ENCODE measurements around the gene AP2B1.

AP2B1 gene

DNA sequence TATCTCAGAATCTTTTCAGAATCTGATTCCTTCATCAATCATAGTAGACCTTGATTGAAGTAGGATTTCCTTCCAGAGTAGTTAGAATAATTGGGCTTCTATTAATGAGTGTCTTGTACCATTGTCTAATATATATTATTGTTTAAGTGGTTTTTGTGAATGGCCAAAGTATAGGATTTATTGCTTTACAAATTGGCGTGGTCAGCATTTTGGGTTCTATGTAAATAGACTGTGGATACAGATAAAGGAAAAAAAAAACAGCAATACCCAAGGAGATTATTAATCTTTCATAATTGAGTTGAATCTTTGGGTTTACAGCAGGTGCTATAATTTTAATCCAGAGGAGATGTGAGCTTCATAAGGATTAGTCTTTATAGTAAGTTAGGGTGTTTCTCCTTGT lies 64.3 kb downstream of the AP2B1 start:
- Histone ChIP-seq H3K56ac (ENCODE audit: low read length) (no peak overlapping the region), H4K8ac (ENCODE audit: low read depth, low read length) (no peak overlapping the region), H3K36me3 (ENCODE audit: control insufficient read depth, insufficient read depth, low read length) (peaks cover 2% of the 10 kb centered on the region), H3K4ac (ENCODE audit: low read depth, low read length) (no peak overlapping the region), H3K4me2 (ENCODE audit: low read length) (no peak overlapping the region), H2BK15ac (replicated peaks; ENCODE audit: low read depth) (no peak overlapping the region), H4K5ac (ENCODE audit: low read length) (no peak overlapping the region), H3K27me3 (ENCODE audit: insufficient read depth, low read length, poor library complexity) (no peaks in the 10 kb centered on the region), H3K79me1 (ENCODE audit: low read length) (no peaks in the 10 kb centered on the region), H3K9ac (ENCODE audit: low read length) (no peak overlapping the region), H2BK120ac (ENCODE audit: low read depth, low read length) (no peak overlapping the region), H2AK5ac (ENCODE audit: low read length) (no peak overlapping the region), H3K23ac (ENCODE audit: low read length) (no peak overlapping the region), H3K18ac (ENCODE audit: low read length) (no peak overlapping the region), H3K4me1 (ENCODE audit: control insufficient read depth, low read depth, low read length) (no peaks in the 10 kb centered on the region), H3K4me3 (ENCODE audit: low read length) (no peak overlapping the region), H3K79me2 (ENCODE audit: control insufficient read depth, insufficient read depth, low read length) (no peaks in the 10 kb centered on the region), H2BK5ac (ENCODE audit: low read length) (no peak overlapping the region), H3K27ac (ENCODE audit: low read depth, low read length) (no peak overlapping the region)
- 100% methylated on average over 1 of the region's 1 CpG for WGBS (ENCODE audit: extremely low coverage, insufficient coverage, low lambda C conversion rate)
- no peak for DNase-seq

- no peaks in the 10 kb centered on the region for H3K27me3 ChIP-seq (ENCODE audit: insufficient read depth, low read length, poor library complexity)
- H3K4ac ChIP-seq (ENCODE audit: low read depth, low read length) = no peak overlapping the region
- WGBS (ENCODE audit: extremely low coverage, insufficient coverage, low lambda C conversion rate) = no CpG with 5 or more reads among the region's 12 CpGs
- H2AK5ac ChIP-seq (ENCODE audit: low read length) = no peak overlapping the region
- no peak for DNase-seq
- H3K4me1 ChIP-seq (ENCODE audit: control insufficient read depth, low read depth, low read length) = no peaks in the 10 kb centered on the region
- H2BK120ac ChIP-seq (ENCODE audit: low read depth, low read length) = no peak overlapping the region
- no peak overlapping the region for H2BK5ac ChIP-seq (ENCODE audit: low read length)
- no peaks in the 10 kb centered on the region for H3K79me1 ChIP-seq (ENCODE audit: low read length)
- H3K79me2 ChIP-seq (ENCODE audit: control insufficient read depth, insufficient read depth, low read length) = no peaks in the 10 kb centered on the region
- no peak overlapping the region for H3K4me3 ChIP-seq (ENCODE audit: low read length)
- peaks cover 3% of the 10 kb centered on the region for H3K36me3 ChIP-seq (ENCODE audit: control insufficient read depth, insufficient read depth, low read length)
- no peak overlapping the region for H3K4me2 ChIP-seq (ENCODE audit: low read length)
- H4K8ac ChIP-seq (ENCODE audit: low read depth, low read length) = no peak overlapping the region
- H3K23ac ChIP-seq (ENCODE audit: low read length) = no peak overlapping the region
- H3K27ac ChIP-seq (ENCODE audit: low read depth, low read length) = no peak overlapping the region
- H2BK15ac ChIP-seq (replicated peaks; ENCODE audit: low read depth) = no peak overlapping the region
- no peak overlapping the region for H3K56ac ChIP-seq (ENCODE audit: low read length)
- H3K18ac ChIP-seq (ENCODE audit: low read length) = no peak overlapping the region
- H3K9ac ChIP-seq (ENCODE audit: low read length) = no peak overlapping the region
- no peak overlapping the region for H4K5ac ChIP-seq (ENCODE audit: low read length)
Observed at GRCh38 chr17:35653619-35654361, 66.7 kb downstream of the AP2B1 start.

DNA sequence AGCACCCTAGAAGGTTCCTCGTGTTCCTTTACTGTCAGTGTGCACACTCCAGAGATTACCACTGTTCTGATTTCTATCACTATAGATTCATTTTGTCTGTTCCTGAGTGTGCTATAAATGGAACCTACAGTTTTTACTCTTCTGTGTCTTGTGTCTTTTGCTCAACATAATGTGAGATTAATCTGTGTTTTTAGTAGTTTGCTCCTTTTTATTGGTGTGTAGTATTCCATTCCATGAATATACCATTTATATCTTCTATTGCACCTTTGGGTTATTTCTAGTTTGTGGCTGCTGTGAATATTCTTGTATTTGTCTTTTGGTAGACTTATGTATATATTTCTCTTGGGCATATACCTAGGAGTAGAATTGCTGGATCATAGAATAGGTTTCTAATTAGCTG lies 68.2 kb downstream of the AP2B1 start:
- H3K4me3 ChIP-seq (ENCODE audit: low read length) = no peak overlapping the region
- H3K56ac ChIP-seq (ENCODE audit: low read length) = no peak overlapping the region
- H2BK5ac ChIP-seq (ENCODE audit: low read length) = no peak overlapping the region
- H4K5ac ChIP-seq (ENCODE audit: low read length) = no peak overlapping the region
- H3K79me2 ChIP-seq (ENCODE audit: control insufficient read depth, insufficient read depth, low read length) = no peaks in the 10 kb centered on the region
- H3K4me1 ChIP-seq (ENCODE audit: control insufficient read depth, low read depth, low read length) = no peaks in the 10 kb centered on the region
- no CpG with 5 or more reads among the region's 1 CpG for WGBS (ENCODE audit: extremely low coverage, insufficient coverage, low lambda C conversion rate)
- H3K23ac ChIP-seq (ENCODE audit: low read length) = no peak overlapping the region
- H2BK120ac ChIP-seq (ENCODE audit: low read depth, low read length) = no peak overlapping the region
- no peaks in the 10 kb centered on the region for H3K79me1 ChIP-seq (ENCODE audit: low read length)
- no peak overlapping the region for H2BK15ac ChIP-seq (replicated peaks; ENCODE audit: low read depth)
- no peak overlapping the region for H4K8ac ChIP-seq (ENCODE audit: low read depth, low read length)
- H3K18ac ChIP-seq (ENCODE audit: low read length) = no peak overlapping the region
- no peaks in the 10 kb centered on the region for H3K27me3 ChIP-seq (ENCODE audit: insufficient read depth, low read length, poor library complexity)
- no peak overlapping the region for H3K4me2 ChIP-seq (ENCODE audit: low read length)
- no peak overlapping the region for H3K4ac ChIP-seq (ENCODE audit: low read depth, low read length)
- H3K9ac ChIP-seq (ENCODE audit: low read length) = no peak overlapping the region
- no peak overlapping the region for H3K27ac ChIP-seq (ENCODE audit: low read depth, low read length)
- peaks cover 1% of the 10 kb centered on the region for H3K36me3 ChIP-seq (ENCODE audit: control insufficient read depth, insufficient read depth, low read length)
- DNase-seq = no peak
- H2AK5ac ChIP-seq (ENCODE audit: low read length) = no peak overlapping the region

DNA sequence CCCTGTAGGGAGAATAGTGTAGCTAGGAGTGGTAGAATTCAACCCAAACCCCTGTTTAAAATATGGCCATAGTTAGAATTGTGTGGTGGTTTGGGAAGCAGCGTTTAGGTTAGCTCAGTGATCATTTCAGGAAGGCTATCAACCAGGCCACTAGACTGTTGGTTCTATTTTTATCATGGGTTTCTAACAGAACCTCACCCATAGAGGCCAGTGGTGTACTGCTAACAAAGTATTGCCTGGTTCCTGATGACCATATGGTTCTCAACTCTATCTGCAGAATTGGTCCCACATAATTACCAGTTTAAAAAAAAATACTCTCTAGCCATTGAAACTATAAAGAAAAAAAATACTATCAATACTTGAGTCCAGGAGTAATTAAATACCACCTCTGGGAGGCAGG lies 73.8 kb downstream of the AP2B1 start:
- Histone ChIP-seq H3K36me3 (ENCODE audit: control insufficient read depth, insufficient read depth, low read length) (peaks cover 1% of the 10 kb centered on the region), H4K8ac (ENCODE audit: low read depth, low read length) (no peak overlapping the region), H2AK5ac (ENCODE audit: low read length) (no peak overlapping the region), H3K27me3 (ENCODE audit: insufficient read depth, low read length, poor library complexity) (no peaks in the 10 kb centered on the region), H3K4ac (ENCODE audit: low read depth, low read length) (no peak overlapping the region), H3K4me1 (ENCODE audit: control insufficient read depth, low read depth, low read length) (no peaks in the 10 kb centered on the region), H3K79me1 (ENCODE audit: low read length) (no peaks in the 10 kb centered on the region), H3K18ac (ENCODE audit: low read length) (no peak overlapping the region), H3K56ac (ENCODE audit: low read length) (no peak overlapping the region), H2BK120ac (ENCODE audit: low read depth, low read length) (no peak overlapping the region), H4K5ac (ENCODE audit: low read length) (no peak overlapping the region), H3K9ac (ENCODE audit: low read length) (no peak overlapping the region), H2BK5ac (ENCODE audit: low read length) (no peak overlapping the region), H3K27ac (ENCODE audit: low read depth, low read length) (no peak overlapping the region), H3K79me2 (ENCODE audit: control insufficient read depth, insufficient read depth, low read length) (no peaks in the 10 kb centered on the region), H2BK15ac (replicated peaks; ENCODE audit: low read depth) (no peak overlapping the region), H3K4me2 (ENCODE audit: low read length) (no peak overlapping the region), H3K4me3 (ENCODE audit: low read length) (no peak overlapping the region), H3K23ac (ENCODE audit: low read length) (no peak overlapping the region)
- WGBS (ENCODE audit: extremely low coverage, insufficient coverage, low lambda C conversion rate) = no CpG with 5 or more reads among the region's 1 CpG
- no peak for DNase-seq

DNA sequence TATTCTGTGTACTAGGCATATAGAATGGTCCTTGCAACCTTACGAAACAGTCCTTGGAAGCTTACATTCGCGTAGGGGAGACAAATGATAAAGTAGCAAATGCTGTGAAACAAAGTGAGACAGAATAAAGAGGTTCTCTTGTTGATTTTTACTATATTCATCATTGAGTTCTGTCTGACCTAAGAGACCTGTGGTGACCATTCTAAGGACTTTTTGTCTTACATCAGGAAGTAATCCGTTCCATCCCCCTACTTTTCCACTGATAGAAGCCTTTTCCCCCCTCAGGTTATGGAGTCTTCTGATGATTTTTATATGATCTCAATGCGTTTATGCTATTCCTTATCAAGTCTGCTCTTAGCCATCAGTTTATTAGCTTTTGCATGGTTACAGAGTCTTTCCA lies 77.6 kb downstream of the AP2B1 start:
- Histone ChIP-seq H4K8ac (ENCODE audit: low read depth, low read length) (no peak overlapping the region), H4K5ac (ENCODE audit: low read length) (no peak overlapping the region), H3K9ac (ENCODE audit: low read length) (no peak overlapping the region), H2BK5ac (ENCODE audit: low read length) (no peak overlapping the region), H3K4me3 (ENCODE audit: low read length) (no peak overlapping the region), H3K27ac (ENCODE audit: low read depth, low read length) (no peak overlapping the region), H3K56ac (ENCODE audit: low read length) (no peak overlapping the region), H3K79me2 (ENCODE audit: control insufficient read depth, insufficient read depth, low read length) (no peaks in the 10 kb centered on the region), H3K18ac (ENCODE audit: low read length) (no peak overlapping the region), H3K36me3 (ENCODE audit: control insufficient read depth, insufficient read depth, low read length) (no peaks in the 10 kb centered on the region), H3K27me3 (ENCODE audit: insufficient read depth, low read length, poor library complexity) (no peaks in the 10 kb centered on the region), H2BK120ac (ENCODE audit: low read depth, low read length) (no peak overlapping the region), H2BK15ac (replicated peaks; ENCODE audit: low read depth) (no peak overlapping the region), H2AK5ac (ENCODE audit: low read length) (no peak overlapping the region), H3K79me1 (ENCODE audit: low read length) (no peaks in the 10 kb centered on the region), H3K23ac (ENCODE audit: low read length) (no peak overlapping the region), H3K4me1 (ENCODE audit: control insufficient read depth, low read depth, low read length) (no peaks in the 10 kb centered on the region), H3K4ac (ENCODE audit: low read depth, low read length) (no peak overlapping the region), H3K4me2 (ENCODE audit: low read length) (no peak overlapping the region)
- DNase-seq = no peak
- no CpG with 5 or more reads among the region's 5 CpGs for whole genome bisulfite sequencing (ENCODE audit: extremely low coverage, insufficient coverage, low lambda C conversion rate)

GRCh38 chr17:35665662-35666061 lies 78.5 kb downstream of the AP2B1 start:
- Histone ChIP-seq H3K23ac (ENCODE audit: low read length) (no peak overlapping the region), H2BK5ac (ENCODE audit: low read length) (no peak overlapping the region), H3K79me2 (ENCODE audit: control insufficient read depth, insufficient read depth, low read length) (no peaks in the 10 kb centered on the region), H2AK5ac (ENCODE audit: low read length) (no peak overlapping the region), H3K56ac (ENCODE audit: low read length) (no peak overlapping the region), H2BK15ac (replicated peaks; ENCODE audit: low read depth) (no peak overlapping the region), H3K27ac (ENCODE audit: low read depth, low read length) (no peak overlapping the region), H3K18ac (ENCODE audit: low read length) (no peak overlapping the region), H3K4me2 (ENCODE audit: low read length) (no peak overlapping the region), H3K27me3 (ENCODE audit: insufficient read depth, low read length, poor library complexity) (no peaks in the 10 kb centered on the region), H3K4me3 (ENCODE audit: low read length) (no peak overlapping the region), H4K8ac (ENCODE audit: low read depth, low read length) (no peak overlapping the region), H2BK120ac (ENCODE audit: low read depth, low read length) (no peak overlapping the region), H4K5ac (ENCODE audit: low read length) (no peak overlapping the region), H3K9ac (ENCODE audit: low read length) (no peak overlapping the region), H3K36me3 (ENCODE audit: control insufficient read depth, insufficient read depth, low read length) (no peaks in the 10 kb centered on the region), H3K4me1 (ENCODE audit: control insufficient read depth, low read depth, low read length) (no peaks in the 10 kb centered on the region), H3K79me1 (ENCODE audit: low read length) (no peaks in the 10 kb centered on the region), H3K4ac (ENCODE audit: low read depth, low read length) (no peak overlapping the region)
- WGBS (ENCODE audit: extremely low coverage, insufficient coverage, low lambda C conversion rate) = no CpG with 5 or more reads among the region's 2 CpGs
- no peak for DNase-seq

Data from mesendoderm (in vitro differentiated cells).